Stimulated activated CD4-positive, alpha-beta T cell treated with anti-CD3 and anti-CD28 coated beads, TNF-alpha, amount 100 ng/mL, for 24 hours (primary cell): ENCODE data around the gene ENPP3.
A peak's percentile ranks its signal among the peaks of the same experiment; 100 is the strongest.
"Not testable (repeated sequence)": the region's sequence is repeated elsewhere in the genome, so short reads cannot be mapped to it uniquely, and the experiment has no call there.

Experiments
- DNase-seq, 3 experiments: peaks; one replicate each; pipeline ENCODE4 v3.0.0-alpha.2; 2020; ENCODE audit warnings: low read depth in 3 of 3

The ENPP3 gene

GRCh38 chr6:131685266-131685780 lies 48.2 kb downstream of the ENPP3 start:
- peak in 1 of 3 experiments; percentile 10 for DNase-seq

DNA sequence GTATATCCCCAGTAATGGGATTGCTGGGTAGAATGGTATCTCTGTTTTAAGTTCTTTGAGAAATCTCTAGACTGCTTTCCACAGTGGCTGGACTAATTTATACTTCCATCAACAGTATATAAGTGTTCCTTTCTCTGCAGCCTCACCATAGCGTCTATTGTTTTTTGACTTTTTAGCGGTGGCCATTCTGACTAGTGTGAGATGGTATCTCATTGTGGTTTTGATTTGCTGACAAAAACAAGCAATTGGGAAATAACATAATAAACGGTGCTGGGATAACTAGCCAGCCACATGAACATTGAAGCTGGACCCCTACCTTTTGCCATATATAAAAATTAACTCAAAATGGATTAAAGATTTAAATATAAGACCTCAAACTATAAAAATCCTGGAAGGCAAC lies 49.9 kb downstream of the ENPP3 start:
- DNase-seq: no peak

- no peak for DNase-seq
These were observed 51.2 kb downstream of the ENPP3 start for GRCh38 chr6:131688286-131688685.

DNA sequence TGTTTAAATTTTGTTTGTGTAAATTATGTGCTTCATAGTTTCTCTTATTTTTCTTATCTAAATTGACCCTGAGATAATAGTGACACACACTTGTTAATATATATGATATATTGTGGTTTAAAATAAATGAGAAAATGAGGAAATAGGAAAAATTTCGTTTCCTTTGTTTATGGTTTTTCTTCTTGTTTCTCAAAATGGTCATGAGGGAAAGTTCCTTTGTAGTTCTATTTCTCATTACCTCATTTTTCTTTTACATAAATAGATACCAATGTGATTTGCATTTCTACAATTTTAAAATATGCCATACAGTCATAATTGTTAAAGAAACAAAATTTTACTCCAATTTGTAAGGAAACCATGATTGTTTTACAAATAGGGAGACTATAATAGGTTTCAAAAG lies 54.9 kb downstream of the ENPP3 start:
- DNase-seq: no peak

GRCh38 chr6:131692589-131692988 lies 55.5 kb downstream of the ENPP3 start:
- DNase-seq: no peak

- no peak for DNase-seq
These were observed 56.3 kb downstream of the ENPP3 start for GRCh38 chr6:131693384-131693783.

DNA sequence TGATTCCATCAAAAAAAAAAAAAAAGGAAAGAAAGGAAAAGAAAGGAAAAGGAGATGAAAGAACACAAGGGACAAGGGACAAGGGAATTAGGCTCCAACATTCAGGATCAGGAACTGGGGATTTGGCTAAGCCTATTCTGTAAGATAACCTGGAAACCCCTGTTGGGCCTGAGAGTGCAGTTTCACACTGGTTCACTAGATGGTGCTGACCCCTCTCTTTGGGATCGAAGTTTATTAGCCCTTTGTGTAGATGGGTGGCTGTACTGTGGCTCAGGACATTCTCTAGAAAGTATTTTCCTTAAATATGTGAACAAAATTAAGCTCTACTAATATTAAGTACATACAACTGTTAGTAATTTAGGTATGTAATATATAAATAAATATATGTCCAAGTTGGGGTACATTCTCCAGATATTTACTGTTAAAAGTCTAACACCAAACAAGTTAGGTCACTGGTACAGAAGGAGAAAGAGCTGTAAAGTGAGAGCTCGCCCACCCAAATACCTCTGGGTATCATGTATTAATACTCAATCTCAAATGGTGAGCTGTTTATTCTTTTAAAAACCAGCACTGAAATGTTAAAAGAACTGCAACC lies 57.8 kb downstream of the ENPP3 start:
- peak in 1 of 3 experiments; percentile 24 for DNase-seq

DNA sequence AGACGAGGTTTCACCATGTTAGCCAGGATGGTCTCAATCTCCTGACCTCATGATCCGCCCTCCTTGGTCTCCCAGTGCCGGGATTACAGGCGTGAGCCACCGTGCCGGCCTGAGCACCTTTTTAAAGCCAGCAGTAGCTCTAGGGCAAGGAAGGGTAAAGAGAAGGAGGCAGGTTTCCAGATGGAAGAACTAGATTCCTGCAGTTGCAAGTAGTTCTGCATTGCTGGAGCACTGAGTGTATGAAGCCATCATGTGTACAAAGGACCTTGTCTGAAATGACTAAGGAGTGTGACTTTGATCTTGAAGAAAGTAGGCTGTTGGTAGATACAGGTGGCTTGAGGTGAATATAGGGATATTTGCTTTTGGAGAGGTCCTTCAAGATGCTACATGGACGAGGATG lies 59.9 kb downstream of the ENPP3 start:
- no peak for DNase-seq

- DNase-seq: not testable (repeated sequence)
These were observed 63.7 kb downstream of the ENPP3 start for GRCh38 chr6:131700851-131701250.

- not testable (repeated sequence) for DNase-seq
These were observed 66.8 kb downstream of the ENPP3 start for GRCh38 chr6:131703905-131704304.

DNA sequence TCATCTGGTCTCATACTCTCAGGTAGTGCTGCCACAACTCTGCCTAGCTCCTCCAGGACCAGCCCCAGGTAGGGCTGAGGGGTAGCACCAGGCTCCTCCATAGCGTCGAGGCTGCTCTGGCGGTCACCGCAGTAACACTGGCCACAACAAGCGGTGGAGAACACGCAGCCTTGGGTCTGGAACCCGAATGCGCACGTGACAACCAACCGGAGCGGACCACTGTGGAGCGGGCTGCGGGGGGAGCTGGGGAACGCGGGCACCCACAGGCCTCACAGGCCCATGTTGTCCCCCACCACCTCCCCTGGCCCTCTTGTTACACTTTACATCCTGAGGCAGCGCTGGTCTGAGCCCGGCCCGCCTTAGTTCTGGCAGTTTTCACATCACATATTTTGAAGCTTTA lies 73.8 kb downstream of the ENPP3 start, which contains the start of gene CTAGE9:
TSS of gene CTAGE9 (minus strand) at position 101 of the 400 bp plus-strand sequence. CDS start at position 101, 0 bp downstream.
- DNase-seq: not testable (repeated sequence)

DNA sequence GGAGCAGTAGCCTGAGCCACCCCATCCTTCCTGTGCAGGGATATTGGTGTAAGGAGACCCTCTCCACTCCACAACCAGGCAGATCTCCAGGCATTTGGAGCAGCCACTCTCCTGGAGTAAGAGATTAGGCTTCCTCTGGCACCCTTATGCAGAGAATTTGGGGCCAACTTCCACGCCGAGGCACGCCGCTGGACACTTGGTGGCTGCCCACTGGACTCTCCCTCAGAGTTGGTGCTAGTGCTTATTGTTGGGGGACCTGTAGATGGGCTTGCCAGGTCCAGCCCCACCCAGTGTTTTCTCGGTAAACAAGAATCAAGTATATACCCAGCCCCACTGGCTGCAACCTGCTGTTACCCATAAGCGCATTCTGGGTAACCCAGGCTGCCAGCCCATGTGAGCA lies 78.5 kb downstream of the ENPP3 start:
- DNase-seq: not testable (repeated sequence)

- no peak for DNase-seq
These were observed 80.9 kb downstream of the ENPP3 start for GRCh38 chr6:131717836-131718542.

- DNase-seq: no peak
These were observed 84.1 kb downstream of the ENPP3 start for GRCh38 chr6:131721161-131721560.

DNA sequence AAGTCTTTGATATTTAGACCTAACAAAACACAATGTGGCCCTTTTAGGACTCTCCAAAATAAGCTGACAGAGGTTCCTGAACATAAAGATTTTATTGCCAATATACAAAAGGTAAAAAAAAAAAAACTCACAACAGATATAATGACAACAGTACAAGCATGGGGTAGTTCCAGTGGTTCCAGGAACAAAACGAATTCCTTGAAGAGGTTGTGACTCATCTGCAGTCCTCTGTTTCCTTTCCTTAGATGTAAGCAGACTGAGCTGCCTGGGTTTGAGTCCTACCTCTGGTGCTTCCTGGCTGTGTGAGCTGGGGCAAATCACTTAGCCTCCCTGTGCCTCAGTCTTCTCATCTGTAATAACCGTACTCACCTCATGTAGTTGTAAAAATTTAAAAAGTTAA lies 87.0 kb downstream of the ENPP3 start:
- DNase-seq: no peak

DNA sequence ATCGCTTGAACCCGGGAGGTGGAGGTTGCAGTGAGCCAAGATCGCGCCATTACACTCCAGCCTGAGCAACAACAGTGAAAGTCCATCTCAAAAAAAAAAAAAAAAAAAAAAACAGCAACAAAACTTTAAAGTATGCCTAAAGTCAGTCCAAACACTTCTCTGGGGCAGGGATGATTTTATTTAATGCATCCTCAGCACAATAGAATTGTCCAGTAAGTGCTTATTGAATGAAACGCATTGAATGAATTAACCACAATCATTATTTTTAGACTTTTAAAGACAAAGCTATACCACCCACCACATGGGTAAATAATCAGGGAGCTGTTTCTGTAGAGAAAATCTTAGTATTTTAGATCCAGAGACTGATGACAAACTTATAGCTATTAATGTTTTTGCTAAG lies 90.4 kb downstream of the ENPP3 start:
- no peak for DNase-seq

GRCh38 chr6:131727868-131728267 lies 90.8 kb downstream of the ENPP3 start:
- DNase-seq: no peak

GRCh38 chr6:131728296-131728939 lies 91.3 kb downstream of the ENPP3 start:
- no peak for DNase-seq

GRCh38 chr6:131729550-131729949 lies 92.4 kb downstream of the ENPP3 start:
- no peak for DNase-seq

GRCh38 chr6:131730264-131730663 lies 93.2 kb downstream of the ENPP3 start:
- DNase-seq: no peak

- DNase-seq: no peak
These were observed 94.1 kb downstream of the ENPP3 start for GRCh38 chr6:131731224-131731623.

GRCh38 chr6:131733376-131734016 lies 96.4 kb downstream of the ENPP3 start:
- no peak for DNase-seq
